Adrenal gland (tissue), 5 donors: Measurements from ENCODE around the gene AHNAK.

ENCODE experiments used
- CTCF ChIP-seq, 6 experiments: fragments of 450-650 bp in 4 of 6; fragments of 200-600 bp in 2 of 6; sonication (generic) in 1 of 6; IDR thresholded peaks; 1 replicate in 5 of 6; 2 replicates in 1 of 6; pipeline versions ENCODE4 v1.5.1 to v1.8.0; 2016 to 2021; ENCODE audit warnings: antibody characterized with exemption in 6 of 6, mild to moderate bottlenecking in 2 of 6, moderate library complexity in 1 of 6
- POLR2A ChIP-seq, 2 donors: fragments of 450-650 bp; IDR thresholded peaks; one replicate each; pipeline ENCODE4 v1.6.1; 2017; ENCODE audit warnings: antibody characterized with exemption in 2 of 2, mild to moderate bottlenecking in 2 of 2, moderate library complexity in 1 of 2
- donor health status: DM: no; HTN: no; CAD: no.

- TF ChIP-seq CTCF (IDR thresholded peaks at IDR 0.05) (no peak), POLR2A (IDR thresholded peaks at IDR 0.05) (no peak)
These were observed 113.9 kb downstream of the AHNAK start for GRCh38 chr11:62432695-62433094.
